HG03095 (cell line): ENCODE results near the gene GSN.

Experiments
- ATAC-seq: cut with Tn5 transposase; IDR thresholded peaks from one replicate; pipeline ENCODE4 v1.9.1; 2021; ENCODE audit warnings: moderate library complexity; ENCODE audit not compliant: unreplicated experiment

Gene GSN

GRCh38 chr9:121302341-121302740 is 34.4 kb downstream of the GSN start:
- no peak for ATAC-seq

- ATAC-seq, result no peak
Measured at GRCh38 chr9:121302786-121303185, 34.8 kb downstream of the GSN start.

DNA sequence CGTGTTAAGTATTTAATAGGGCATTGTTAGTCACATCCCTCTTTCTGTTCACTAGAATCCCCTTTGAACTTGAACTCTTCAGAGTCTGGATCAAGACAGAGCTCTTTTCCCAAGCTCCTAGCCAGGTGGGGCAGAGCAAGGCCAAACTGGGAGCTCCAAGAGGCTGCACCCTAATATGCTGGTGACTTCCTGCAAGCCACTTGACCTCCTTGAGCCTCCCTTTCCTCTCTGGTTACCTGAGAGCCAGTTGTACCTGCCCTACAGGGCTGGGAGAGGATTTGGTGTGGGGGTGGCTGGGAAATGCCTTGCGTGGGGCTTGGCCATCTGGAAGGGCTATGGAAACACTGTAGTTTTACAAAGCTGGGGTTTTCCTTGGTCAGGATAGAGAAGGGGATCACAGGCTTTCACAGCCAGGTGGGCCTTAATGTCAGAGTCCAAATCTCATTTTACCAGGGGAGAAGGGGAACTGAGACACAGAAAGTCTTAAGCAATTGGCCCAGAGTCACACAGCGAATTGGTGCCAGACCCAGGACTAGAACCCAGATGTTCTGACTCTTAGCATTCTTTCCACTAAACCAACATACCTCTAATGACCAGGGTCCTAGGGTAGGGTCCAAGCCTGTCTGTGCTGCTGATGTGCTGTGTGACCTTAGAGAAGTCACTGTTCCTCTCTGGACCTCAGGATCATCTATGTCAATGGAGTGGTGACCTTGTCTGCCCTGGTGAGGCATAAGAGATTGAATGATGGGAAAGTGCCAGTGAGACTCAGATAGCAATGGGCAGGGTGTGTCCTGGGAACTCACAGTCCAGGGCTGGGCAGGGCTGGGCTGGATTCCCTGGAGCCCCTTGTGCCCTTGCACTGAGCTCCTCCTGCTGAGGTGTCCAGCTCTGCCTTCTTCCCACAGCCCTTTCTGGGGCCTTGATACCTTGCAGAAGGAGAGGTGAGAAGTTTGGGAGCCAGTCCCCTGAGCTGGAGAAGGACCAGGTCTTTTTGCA is 35.8 kb downstream of the GSN start:
- no peak for ATAC-seq

GRCh38 chr9:121304707-121305106 is 36.7 kb downstream of the GSN start:
- ATAC-seq, result no peak

DNA sequence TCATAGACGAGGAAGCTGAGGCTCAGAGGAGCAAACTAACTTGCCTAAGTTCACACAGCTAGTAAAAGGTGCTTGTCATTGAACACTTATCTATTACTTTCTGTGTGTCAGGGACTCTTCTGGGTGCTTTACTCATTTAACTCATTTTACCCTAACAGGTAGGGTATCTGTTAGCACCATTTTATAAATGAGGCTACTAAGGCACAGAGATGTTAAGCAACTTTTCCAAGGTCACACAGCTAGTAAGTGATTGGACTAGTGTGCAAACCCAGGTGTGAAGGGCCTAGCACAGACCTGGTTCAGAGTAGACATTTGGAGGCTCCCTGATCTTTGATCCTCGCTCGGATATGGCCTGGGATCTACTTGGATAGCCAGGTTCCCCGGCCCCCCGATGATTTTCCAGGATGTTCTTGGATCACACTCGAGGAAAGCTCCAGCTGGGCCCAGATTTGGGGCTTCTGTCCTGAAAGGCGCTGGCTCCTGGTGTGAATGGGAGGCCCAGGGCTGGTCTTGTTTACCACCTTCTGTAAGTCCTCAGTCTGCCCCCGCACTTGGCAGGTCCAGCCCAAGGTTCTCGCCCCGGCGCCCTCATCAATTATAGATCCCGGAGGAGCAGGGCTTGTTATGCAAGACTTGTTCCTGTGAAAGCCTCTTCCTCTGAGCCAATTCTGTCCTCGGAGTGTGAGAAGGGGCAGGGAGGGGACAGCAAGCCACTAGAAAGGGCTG is 37.5 kb downstream of the GSN start:
- no peak for ATAC-seq

DNA sequence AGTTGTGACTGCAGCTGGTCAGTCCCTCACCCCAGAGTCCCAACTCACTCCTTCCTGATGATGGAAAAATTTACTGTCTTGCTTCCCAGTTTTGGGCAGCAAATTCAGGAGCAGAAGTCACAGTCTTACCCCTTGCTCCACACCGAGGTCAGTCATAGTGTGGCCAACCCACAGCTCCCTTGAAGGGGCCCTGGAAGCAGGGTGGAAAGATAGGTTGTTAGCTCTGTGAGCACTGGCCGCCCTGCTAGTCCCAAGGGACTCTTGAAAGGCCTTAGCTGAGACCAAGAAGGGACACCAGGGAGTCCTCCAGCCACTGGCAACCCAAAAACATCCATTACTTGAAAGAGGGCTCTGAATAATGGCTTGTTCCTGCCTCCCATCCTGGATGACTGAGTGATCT is 40.0 kb downstream of the GSN start:
- no peak for ATAC-seq

DNA sequence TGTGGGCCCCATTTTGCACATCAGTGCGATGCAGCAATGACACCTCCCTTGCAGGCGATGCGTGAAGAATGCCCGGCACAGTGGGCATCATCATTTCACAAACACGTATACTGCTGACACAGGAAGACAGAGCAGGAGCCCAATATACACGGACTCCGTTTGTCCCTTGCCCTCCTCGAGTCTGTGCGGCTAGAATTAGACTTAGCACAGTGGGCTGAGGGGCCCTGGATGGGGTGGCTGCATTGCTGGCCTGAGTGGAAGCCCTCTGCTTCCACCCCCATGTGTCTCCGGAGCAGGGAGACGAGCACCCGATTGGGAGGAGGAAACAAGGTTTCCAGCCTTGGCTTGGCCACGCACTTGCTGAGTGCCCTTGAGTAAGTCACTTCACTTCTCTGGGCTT is 40.8 kb downstream of the GSN start:
- no peak for ATAC-seq

DNA sequence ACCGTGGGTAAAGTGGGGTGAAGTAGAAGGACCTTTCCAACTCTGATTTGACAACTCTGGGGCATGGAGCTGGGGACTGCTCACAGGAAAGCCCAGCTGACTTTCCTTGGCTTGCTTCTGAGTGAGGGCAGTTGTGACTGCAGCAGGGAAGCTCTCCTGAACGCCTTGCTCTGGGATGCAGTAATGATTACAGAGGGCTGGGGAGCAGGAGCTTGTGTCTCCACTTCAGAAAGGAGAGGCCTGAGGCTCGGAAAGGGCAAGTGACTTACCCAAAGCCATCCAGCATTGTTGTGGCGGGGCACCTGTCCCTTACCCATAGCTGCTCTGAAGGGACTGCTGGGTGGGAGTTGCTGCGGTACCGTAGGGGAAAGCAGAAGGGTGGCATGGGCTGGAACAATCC is 41.2 kb downstream of the GSN start:
- no peak for ATAC-seq

DNA sequence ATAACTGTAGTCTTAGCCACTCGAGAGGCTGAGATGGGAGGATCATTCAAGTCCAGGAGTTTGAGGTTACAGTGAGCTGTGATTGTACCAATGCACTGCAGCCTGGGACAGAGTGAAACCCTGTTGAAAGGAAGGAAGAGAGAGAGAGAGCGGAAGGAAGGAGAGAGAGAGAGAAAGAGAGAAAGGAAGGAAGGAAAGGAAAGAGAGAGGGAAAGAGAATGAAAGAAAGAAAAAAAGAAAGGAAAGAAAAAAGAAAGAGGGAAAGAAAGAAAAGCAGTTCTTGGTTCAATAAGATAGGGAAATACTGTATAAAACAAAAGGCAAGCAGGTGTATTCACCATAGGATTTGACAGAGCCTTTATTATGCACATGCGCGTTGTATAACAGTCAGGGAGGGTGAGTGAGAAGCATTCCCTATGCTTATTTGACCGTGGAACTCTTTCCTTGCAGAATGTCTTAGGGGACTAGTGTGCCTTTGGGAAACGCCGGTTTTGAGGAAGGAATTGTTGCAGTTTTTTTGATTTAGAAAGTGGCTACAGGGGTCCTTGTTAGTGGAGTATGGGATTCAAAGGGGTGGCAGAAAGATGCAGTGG is 42.0 kb downstream of the GSN start:
- ATAC-seq, result no peak

- no peak for ATAC-seq
Measured at GRCh38 chr9:121310571-121310970, 42.6 kb downstream of the GSN start.

GRCh38 chr9:121312169-121312568 is 44.2 kb downstream of the GSN start:
- ATAC-seq, result no peak

DNA sequence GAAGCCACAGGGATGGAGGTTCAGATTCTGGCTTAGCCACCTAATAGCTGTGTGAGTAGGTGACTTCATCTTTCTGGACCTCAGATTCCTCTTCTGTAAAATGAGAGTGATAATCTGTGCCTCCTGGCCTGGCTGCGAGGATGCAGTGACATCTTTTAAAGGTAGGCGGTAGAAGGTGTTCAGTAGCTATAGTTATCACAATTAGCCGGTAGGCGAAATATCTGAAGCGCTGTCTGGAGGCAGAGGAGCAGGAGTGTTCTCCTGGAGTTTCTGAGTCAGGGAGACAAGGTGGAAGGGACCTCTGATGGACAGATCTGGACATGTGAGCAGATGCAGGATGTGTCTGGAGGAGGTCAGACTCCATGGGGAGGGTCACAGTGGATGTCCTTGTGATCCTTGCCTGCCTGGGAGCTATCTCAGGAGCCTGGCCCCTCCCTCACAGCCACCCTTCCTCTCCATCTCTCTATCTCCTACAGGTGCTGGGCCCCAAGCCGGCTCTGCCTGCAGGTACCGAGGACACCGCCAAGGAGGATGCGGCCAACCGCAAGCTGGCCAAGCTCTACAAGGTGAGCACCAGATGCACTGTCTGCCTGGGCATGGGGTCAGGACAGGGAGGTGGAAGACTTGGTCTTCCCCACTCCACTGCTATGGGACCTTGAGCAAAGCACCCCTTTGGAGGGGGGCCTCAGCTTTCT is 45.6 kb downstream of the GSN start:
- ATAC-seq, result no peak

- ATAC-seq, result no peak
Measured at GRCh38 chr9:121316378-121316777, 48.4 kb downstream of the GSN start.

DNA sequence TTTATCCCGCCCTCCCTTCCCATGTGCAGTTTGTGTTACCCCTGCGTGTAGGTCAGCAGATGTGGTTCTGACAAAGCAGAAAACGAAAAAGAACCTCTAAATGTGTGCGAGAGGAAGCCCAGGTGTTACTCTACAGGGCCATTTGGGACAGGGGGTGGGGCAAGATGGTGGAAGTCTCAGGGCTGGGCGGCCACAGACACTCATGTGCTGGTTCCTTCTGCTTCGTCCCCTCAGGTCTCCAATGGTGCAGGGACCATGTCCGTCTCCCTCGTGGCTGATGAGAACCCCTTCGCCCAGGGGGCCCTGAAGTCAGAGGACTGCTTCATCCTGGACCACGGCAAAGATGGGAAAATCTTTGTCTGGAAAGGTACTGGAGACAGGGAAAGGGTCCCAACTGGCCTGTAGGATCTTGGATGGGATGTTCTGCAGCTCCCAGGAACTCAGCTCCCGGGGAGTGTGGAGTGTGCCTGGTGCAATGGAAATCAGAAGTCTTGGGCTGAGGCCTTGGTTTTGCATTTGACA is 49.0 kb downstream of the GSN start:
- ATAC-seq, result no peak

DNA sequence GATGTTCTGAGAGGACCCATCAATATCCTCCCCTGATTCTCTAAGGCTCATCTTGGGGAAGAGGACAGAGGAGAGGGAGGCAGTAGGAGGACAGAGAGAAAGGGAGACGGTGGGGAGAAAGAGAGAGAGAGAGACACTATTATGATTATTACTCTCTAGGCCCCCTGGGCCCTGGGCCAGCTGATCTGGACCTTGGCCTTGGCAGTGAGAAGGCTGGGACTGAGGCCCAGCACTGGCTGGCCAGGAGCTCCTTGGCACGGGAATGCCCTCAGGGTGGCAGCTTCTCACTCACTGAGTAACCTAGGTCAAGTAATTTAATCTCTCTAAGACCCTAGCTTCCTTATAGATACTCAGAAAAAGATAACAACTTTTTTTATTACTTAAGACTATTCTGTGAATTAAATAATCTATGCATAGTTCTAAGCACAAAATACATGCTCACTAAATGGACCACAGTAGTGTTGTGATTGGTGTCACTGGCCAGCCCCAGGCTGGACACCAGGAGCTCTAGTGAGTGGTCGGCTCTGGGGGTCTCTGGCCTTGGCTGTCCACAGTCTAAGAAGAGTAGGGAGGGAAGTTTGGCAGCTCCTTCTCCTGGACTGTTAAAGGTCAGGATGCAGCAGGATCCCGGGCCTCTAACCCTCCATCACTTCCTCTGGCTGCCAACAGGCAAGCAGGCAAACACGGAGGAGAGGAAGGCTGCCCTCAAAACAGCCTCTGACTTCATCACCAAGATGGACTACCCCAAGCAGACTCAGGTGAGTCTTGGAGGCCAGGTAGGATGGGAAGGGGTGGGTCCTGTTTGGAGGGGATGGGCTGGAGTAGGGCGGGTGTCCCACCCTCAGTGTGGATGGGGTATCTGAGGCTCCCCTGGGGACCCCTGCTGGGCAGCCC is 50.0 kb downstream of the GSN start:
- no peak for ATAC-seq

DNA sequence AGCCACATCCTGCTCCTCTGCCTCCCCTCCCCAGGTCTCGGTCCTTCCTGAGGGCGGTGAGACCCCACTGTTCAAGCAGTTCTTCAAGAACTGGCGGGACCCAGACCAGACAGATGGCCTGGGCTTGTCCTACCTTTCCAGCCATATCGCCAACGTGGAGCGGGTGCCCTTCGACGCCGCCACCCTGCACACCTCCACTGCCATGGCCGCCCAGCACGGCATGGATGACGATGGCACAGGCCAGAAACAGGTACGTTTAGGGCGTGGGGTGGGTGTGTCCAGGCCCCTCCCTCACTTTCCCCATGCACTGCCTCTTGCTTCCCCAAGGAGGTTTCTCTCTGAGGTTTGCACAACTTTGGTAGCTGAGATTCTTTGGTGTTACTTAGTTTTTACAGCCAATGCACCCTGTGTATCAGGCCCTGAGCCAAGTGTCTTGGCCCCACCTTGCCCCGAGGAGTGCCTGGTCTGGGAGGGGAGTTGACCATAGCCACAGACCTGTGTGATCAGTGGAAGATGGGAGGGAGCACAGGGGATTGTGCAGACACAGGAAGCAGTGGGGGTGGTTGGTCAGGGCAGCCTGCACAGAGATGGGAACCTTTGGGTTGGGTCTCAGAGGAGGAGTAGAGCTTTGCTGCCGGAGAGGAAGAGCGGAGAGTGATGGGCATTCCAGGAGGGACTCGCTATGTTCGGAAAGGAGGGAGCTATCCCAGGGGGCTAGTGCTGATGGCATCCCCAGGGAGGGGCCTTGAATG is 50.8 kb downstream of the GSN start:
- ATAC-seq, result no peak

DNA sequence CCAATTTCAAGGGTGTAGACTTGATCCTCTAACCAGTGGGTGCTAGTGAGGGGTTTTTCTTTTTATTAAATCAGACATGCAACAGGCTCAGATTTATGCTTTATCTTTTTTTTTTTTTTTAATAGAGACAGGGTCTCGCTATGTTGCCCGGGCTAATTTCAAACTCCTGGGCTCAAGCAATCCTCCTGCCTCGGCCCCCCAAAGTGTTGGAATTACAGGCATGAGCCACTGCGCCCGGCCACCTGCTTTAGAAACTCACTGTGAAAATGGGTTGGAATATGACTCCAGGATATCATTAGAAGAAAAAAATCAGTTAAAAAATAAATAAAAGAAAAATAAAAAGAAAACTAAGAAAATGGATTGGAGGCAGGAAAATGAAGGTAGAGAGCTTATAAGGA is 51.4 kb downstream of the GSN start:
- ATAC-seq, result no peak

- ATAC-seq, result no peak
Measured at GRCh38 chr9:121321016-121321503, 53.1 kb downstream of the GSN start.
